A549 (cell line): ENCODE measurements around the gene MCAT.

Experiments
- CEBPB ChIP-seq, 2 experiments: fragments of >200 bp in 1 of 2; sonication (Bioruptor Twin) in 1 of 2; formaldehyde crosslinking in 1 of 2; IDR thresholded peaks; 2 replicates each; pipeline ENCODE4 v1.6.1; 2012 to 2016
- CHD4 ChIP-seq: fragments of 200-600 bp; sonication (generic); IDR thresholded peaks from 2 replicates; pipeline ENCODE4 v1.6.1; 2016; ENCODE audit warnings: antibody characterized with exemption, mild to moderate bottlenecking, borderline replicate concordance
- CTCF ChIP-seq: fragments of >200 bp; sonication (Bioruptor Twin); formaldehyde crosslinking; IDR thresholded peaks from 3 replicates; pipeline ENCODE4 v1.5.1; 2016
- ELK1 ChIP-seq: fragments of 150-350 bp; IDR thresholded peaks from 2 replicates; pipeline ENCODE4 v1.6.1; 2014; ENCODE audit warnings: low read depth, mild to moderate bottlenecking, low read length
- KDM1A ChIP-seq: fragments of 200-600 bp; sonication (generic); IDR thresholded peaks from 2 replicates; pipeline ENCODE4 v1.6.1; 2016; ENCODE audit warnings: low read depth, mild to moderate bottlenecking
- KDM5A ChIP-seq: fragments of 200-600 bp; sonication (generic); IDR thresholded peaks from 2 replicates; pipeline ENCODE4 v1.6.1; 2016; ENCODE audit warnings: antibody characterized with exemption, mild to moderate bottlenecking
- MAZ ChIP-seq: fragments of 150-350 bp; IDR thresholded peaks from 2 replicates; pipeline ENCODE4 v1.6.1; 2014; ENCODE audit warnings: antibody characterized with exemption, low read depth, low read length, borderline replicate concordance
- POLR2A ChIP-seq: IDR thresholded peaks from 2 replicates; pipeline ENCODE4 v1.6.1; 2012; ENCODE audit warnings: mild to moderate bottlenecking, low read length
- RCOR1 ChIP-seq: fragments of 150-350 bp; IDR thresholded peaks from 2 replicates; pipeline ENCODE4 v1.6.1; 2014; ENCODE audit warnings: antibody characterized with exemption, low read length, low read depth
- REST ChIP-seq: fragments of 200-600 bp; sonication (generic); IDR thresholded peaks from 2 replicates; pipeline ENCODE4 v1.6.1; 2016; ENCODE audit warnings: antibody characterized with exemption, mild to moderate bottlenecking, moderate library complexity
- SMC3 ChIP-seq: fragments of >200 bp; sonication (Bioruptor Twin); formaldehyde crosslinking; IDR thresholded peaks from 3 replicates; pipeline ENCODE4 v1.6.1; 2018; ENCODE audit warnings: inconsistent platforms
- TFCP2L1 ChIP-seq: fragments of 250-450 bp; sonication (Bioruptor Pico); IDR thresholded peaks from 2 replicates; pipeline ENCODE4 v1.5.0; 2021; ENCODE audit warnings: mild to moderate bottlenecking
- USF2 ChIP-seq: fragments of 450-650 bp; IDR thresholded peaks from 2 replicates; pipeline ENCODE4 v1.6.1; 2014; ENCODE audit warnings: antibody characterized with exemption
- ZSCAN20 ChIP-seq: fragments of 250-450 bp; sonication (Bioruptor Pico); IDR thresholded peaks from 2 replicates; pipeline ENCODE4 v1.8.0; 2022; ENCODE audit warnings: mild to moderate bottlenecking, moderate library complexity

GRCh38 chr22:43096420-43096819 is 46.8 kb downstream of the MCAT start:
- TF ChIP-seq CTCF (no peak), MAZ (no peak), POLR2A (no peak), USF2 (no peak), ZSCAN20 (CRISPR knock-in tag) (no peak), CEBPB (IDR thresholded peaks at IDR 0.05) (no peak), REST (no peak), TFCP2L1 (no peak), SMC3 (no peak), CHD4 (no peak), RCOR1 (no peak), KDM5A (no peak), KDM1A (no peak), ELK1 (no peak)
